NCI-H2081 treated with DMSO at 0.1 percent for 48 hours (cell line): ENCODE measurements around the gene LFNG.
"Not testable (repeated sequence)": the region's sequence is repeated elsewhere in the genome, so short reads cannot be mapped to it uniquely, and the experiment has no call there.

Source experiments
- DNase-seq: peaks from one replicate; lab custom pipeline; 2025; lab: John Stamatoyannopoulos, UW

Gene LFNG

DNA sequence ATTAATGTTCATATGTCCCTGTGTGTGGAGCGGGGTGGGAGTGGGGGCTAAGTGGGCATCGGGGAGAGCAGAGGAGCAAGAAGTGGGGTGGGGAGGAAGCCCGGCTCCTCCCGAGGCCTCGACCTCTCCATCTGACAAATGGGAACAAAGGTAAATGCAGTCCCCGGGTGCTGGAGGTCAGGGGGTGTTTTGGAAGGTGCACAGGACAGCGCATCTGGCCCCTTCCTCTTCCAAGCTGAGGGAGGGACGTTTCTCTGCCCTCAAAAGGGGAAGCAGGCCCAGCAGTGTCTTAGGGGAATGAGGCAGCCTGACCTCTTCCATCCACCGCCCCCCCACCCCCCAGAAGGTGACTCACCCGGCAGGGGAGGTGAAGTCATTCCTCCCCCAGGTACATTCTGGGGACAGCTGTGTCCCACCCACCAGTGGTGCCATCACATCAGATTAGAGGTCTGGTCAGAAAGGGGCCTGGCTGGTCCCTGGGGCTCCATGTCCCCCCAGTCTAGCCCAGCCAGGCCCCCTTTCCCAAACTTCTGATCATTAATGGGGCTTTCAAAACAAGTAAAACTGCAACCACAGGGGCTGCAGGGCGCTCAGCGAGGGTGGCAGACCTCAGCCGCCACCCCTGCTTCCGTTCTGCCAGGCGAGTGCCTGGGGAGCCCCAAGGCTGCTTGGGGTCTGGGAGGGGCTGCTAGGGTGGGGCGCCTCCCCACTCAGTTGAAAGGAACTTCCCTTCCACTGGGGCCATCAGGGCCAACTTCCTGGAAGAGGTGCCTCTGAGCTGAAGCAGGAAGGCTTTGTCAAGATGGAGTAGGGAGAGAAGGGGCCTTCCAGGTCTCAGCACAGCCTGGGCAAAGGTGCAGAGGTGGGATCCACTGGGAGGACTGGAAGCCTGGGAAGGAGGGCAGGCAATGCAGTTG, 10.8 kb downstream of the LFNG start:
- DNase-seq: no peak

GRCh38 chr7:2530994-2531795, 11.6 kb downstream of the LFNG start:
- not testable (repeated sequence) for DNase-seq

GRCh38 chr7:2531796-2532110, 12.2 kb downstream of the LFNG start:
- DNase-seq: not testable (repeated sequence)

DNA sequence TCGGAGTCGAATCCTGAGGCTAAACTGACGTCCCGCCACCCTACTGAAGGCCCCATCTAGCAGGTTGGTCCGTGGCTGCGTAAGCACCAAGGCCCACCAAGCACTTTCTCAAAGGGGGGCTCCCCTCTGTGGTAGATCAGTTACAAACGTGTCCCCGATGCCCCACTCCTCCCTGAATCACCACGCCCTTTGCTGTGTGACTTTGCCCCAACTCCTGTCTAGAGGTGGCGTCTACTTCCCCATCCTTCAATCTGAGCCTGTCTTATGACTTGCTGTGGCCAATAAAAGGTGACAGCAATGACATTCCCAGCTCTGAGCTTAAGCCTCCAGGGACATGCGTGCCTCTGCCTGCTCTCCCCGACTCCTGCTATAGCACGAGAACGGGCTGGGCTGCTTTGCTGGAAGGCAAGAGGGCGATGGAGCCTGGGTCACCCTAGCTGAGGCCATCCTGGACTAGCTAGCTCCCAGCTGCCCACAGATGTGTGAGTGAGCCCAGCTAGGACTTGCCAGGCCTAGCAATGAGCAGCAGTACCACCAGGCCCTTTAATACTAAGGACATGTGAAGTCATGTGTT, 12.7 kb downstream of the LFNG start:
- not testable (repeated sequence) for DNase-seq

DNA sequence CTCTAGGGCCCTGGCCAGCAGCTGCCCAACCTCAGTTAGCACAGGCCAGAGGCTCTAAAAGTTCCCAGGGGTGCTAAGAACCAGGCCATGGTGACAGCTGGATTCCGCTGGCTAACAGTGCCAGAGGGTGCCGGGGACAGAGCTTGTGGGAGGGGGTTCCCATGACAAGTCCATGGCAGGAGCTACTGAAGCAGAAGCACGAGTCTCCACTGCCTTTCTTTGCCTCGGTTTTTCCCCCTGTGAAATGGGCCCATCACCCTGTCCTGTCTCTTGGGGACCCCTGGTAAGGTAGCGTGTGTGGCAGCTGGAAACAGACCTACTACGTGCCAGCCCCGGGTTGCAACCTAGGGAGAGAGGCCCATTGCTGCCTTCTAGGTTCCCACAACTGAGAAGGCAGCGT, 13.2 kb downstream of the LFNG start:
- not testable (repeated sequence) for DNase-seq

GRCh38 chr7:2533566-2533965, 14.0 kb downstream of the LFNG start:
- not testable (repeated sequence) for DNase-seq

DNA sequence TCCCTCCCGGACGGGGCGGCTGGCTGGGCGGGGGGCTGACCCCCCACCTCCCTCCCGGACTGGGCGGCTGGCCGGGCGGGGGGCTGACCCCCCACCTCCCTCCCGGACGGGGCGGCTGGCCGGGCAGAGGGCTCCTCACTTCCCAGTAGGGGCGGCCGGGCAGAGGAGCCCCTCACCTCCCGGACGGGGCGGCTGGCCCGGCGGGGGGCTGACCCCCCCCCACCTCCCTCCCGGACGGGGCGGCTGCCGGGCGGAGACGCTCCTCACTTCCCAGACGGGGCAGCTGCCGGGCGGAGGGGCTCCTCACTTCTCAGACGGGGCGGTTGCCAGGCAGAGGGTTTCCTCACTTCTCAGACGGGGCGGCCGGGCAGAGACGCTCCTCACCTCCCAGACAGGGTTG, 14.6 kb downstream of the LFNG start:
- not testable (repeated sequence) for DNase-seq

GRCh38 chr7:2535872-2536627, 16.5 kb downstream of the LFNG start:
- DNase-seq: not testable (repeated sequence)

DNA sequence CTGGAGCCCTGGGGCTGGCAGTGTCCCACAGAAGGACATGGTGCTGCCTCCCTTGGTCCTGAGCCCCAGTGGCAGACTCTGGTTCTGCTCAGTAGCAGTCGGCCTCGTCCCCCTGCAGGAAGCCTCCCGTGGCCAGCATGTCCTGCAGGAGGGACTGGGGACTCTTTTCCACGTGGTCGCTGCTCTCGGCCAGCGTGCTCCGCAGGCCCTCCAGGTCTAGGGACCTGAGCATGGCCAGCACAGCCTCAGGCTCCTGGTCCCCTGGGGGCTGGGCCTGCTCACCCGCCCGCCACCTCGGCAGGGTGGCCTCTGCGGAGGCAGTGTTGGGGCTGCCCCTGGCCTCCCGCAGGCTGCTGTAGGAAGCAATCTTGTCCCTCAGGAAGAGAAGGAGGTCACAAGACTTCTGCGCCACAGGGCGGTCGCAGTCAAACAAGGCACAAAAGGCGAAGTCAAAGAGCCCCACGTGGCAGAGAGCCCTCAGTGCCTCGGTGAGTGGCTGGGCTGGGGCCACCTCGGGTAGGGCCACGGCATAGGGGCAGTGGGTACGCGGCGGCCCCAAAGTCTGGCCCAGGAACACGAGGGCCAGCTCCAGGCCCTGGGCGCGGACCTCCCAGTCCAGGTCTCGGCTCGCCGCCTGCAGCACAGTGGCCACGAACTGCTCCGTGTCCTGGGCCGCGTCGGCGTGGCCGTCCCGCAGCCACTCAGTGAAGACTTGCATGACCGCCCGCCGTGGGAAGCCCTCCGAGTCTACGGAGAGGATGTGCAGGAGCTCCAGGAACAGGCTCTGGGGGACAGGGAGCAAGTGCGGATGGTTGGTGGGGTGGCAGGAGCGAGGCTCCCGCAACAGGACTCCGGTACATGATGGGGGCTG, 18.6 kb downstream of the LFNG start:
- DNase-seq: no peak

GRCh38 chr7:2539031-2539911, 19.7 kb downstream of the LFNG start:
- no peak for DNase-seq

DNA sequence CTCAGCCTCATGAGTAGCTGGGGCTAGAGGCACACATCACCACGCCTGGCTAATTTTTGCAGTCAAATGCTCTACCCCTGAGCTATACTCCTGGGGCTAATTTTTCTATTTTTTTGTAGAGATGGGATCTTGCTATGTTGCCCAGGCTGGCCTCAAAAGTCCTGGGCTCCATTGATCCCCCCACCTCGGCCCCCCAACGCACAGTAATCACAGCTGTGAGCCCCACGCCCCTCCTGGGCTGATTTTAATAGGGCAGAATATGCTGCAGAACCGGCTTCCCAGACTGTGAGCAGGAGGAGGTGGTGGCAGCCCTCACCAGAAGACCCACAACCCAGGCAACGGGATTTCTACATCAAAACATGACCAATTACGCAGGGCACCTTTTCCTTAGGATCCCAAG, 20.6 kb downstream of the LFNG start:
- DNase-seq: no peak

GRCh38 chr7:2540641-2541051, 21.1 kb downstream of the LFNG start:
- no peak for DNase-seq

DNA sequence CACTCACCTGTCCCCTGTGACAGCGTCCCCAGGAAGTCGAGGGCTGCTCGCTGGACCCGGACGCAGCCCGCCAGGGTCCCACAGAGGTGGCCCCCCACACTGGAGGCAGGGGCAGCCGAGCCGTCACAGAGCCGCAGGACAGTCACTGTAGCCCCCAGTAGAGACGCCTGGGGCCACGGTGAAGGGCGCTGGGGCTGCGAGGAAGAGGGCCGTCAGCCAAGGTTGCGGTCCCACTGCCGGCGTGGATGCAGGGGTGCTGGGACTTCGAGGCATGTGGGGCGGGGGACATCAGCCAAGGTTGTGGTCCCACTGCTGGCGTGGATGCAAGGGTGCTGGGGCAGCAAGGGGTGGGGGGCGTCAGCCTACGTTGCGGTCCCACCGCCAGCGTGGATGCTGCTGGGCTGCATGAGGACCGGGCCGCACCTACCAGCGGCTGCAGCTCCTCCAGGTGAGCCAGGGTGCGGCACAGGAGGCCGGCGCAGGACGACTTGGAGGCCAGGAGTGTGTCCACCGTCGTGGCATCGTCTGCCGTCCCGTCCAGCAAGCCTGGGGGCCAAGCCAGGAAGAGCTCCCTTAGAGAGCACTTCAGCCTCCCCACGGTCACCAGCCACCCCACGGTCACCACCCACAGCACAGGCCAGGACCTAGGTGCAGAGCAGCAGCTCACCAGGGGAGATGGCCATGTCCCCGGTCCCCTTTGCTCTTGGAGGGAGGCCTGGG, 21.9 kb downstream of the LFNG start:
- no peak for DNase-seq

DNA sequence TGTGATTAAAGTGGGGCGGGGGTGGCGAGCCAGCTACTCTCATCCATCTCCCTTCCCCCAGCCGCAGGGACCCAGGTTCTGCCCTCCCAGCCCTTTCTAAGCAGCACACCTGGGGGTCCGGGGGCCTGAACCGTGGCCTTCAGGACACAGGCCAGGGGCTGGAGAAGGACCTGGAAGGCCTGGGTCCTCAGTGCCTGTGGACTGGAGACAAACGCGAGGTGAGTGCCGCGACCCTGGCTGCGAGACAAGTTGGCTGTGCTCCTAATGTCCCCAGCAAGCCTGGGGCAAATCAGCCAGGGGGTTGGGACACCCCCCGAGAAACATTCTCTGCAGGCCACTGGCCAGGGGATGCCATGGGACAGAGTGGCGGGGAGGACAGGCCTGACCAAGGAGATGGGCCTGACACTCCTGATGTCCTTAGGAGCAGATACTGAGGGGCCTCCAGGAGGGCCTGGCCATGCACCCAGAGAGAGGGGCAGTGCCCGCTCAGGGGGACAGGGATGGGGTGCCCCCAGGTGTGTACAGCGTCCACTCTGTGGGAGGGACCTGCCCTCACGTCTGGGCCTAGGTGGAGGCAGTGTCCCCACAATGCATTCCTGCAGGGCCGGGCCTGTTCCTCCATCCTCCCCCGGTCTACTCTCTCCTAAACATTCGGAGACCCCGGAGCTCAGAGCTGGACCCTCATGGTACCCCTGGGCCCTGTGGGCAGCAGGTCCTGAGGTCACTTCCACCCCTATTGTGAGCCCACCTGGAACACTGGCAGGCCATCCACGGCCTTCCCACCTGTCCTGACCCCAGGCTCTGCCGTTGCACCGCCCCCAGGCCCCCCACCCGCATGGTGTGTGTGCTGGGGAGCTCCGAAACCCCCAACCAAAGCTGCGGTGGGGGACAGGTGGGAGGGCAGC, 22.7 kb downstream of the LFNG start:
- DNase-seq: no peak

GRCh38 chr7:2542916-2543871, 23.6 kb downstream of the LFNG start:
- no peak for DNase-seq

DNA sequence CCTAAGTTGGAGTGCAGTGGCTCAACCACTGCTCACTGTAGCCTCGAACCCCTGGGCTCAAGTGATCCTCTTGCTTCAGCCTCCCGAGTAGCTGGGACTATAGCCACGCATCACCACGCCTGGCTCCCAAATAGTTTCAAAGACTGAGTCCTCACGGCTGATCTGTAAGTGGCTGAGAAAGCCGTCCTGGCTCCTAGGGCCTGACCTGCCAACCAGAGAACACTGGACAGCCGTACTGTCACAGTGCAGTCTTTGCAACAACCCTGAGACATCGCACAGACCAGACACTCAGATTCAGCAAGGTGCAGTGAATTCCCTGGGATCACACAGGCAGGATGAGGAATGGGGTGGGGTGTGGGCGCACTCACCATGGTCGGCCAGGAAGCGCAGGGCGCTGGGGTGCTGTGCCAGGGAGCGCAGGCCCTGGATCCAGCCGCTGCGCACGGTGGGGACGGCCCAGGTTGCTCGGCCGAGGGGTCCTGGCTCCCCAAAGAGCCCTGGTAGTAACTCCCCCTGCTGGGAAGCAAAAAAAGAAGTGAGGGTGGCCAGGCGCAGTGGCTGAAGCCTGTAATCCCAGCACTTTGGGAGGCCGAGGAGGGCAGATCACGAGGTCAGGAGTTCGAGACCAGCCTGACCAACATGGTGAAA, 25.1 kb downstream of the LFNG start:
- no peak for DNase-seq
